A673 (cell line): ENCODE results near the gene CMC1.

Experiments used
- EZH2 ChIP-seq: fragments of 200-600 bp; sonication (generic); IDR thresholded peaks from 2 replicates; pipeline ENCODE4 v1.6.1; 2017; ENCODE audit warnings: borderline replicate concordance, low read depth, mild to moderate bottlenecking, mixed read lengths, antibody characterized with exemption, low read length; ENCODE audit not compliant: poor library complexity, severe bottlenecking
- TF ChIP-seq, protein P1 (sequence below): fragments of 300-800, 200-600 bp; sonication (generic); conservative IDR thresholded peaks from 2 replicates; pipeline ENCODE4 v1.5.1; 2017; ENCODE audit warnings: low read depth, mild to moderate bottlenecking, antibody characterized with exemption, low read length, moderate library complexity, mixed read lengths

DNA sequence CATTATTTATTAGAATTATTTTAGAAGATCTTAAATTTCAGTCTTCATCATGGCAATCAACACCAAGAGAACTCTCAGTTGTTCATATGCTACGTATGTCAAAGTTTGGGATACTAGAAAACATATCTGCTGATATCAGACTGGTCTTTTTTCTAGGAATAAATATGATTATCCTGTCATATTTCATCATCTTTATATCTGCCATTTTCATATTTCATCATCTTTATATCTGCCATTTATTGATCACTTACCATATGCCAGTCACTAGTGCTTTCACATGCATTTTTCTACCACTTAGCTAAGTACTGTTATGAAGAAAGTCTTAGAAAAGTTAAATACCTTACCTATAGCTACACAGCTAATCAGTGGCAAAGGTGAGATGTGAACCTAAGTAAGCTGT lies 104.3 kb downstream of the CMC1 start:
- TF ChIP-seq, protein P1, sequence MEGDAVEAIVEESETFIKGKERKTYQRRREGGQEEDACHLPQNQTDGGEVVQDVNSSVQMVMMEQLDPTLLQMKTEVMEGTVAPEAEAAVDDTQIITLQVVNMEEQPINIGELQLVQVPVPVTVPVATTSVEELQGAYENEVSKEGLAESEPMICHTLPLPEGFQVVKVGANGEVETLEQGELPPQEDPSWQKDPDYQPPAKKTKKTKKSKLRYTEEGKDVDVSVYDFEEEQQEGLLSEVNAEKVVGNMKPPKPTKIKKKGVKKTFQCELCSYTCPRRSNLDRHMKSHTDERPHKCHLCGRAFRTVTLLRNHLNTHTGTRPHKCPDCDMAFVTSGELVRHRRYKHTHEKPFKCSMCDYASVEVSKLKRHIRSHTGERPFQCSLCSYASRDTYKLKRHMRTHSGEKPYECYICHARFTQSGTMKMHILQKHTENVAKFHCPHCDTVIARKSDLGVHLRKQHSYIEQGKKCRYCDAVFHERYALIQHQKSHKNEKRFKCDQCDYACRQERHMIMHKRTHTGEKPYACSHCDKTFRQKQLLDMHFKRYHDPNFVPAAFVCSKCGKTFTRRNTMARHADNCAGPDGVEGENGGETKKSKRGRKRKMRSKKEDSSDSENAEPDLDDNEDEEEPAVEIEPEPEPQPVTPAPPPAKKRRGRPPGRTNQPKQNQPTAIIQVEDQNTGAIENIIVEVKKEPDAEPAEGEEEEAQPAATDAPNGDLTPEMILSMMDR, result no peak
- TF ChIP-seq EZH2, result no peak
